H1 (cell line): ENCODE results near the gene INHBA. TPM values are rescaled to one million over a fixed set of nuclear protein-coding genes. Genes with fewer than 3 reads are reported as not detected.

ENCODE experiments used
- CBX5 ChIP-seq: fragments of 300-800, 300-1000 bp; sonication (generic); IDR thresholded peaks from 2 replicates; pipeline ENCODE4 v1.7.1; 2016; ENCODE audit warnings: antibody characterized with exemption, low read length, low read depth
- JUND ChIP-seq: IDR thresholded peaks from 2 replicates; pipeline ENCODE4 v1.6.1; 2011; ENCODE audit warnings: mild to moderate bottlenecking, improper control_type of control experiment, low read length
- KDM4A ChIP-seq: IDR thresholded peaks from one replicate; pipeline ENCODE4 v1.7.1; 2012; ENCODE audit warnings: low read depth, mild to moderate bottlenecking, moderate library complexity, low read length, inconsistent platforms; ENCODE audit not compliant: severe bottlenecking
- KDM5A ChIP-seq: fragments of 200-600 bp; IDR thresholded peaks from 2 replicates; pipeline ENCODE4 v1.7.1; 2012; ENCODE audit warnings: mild to moderate bottlenecking, low read length, inconsistent platforms, mixed read lengths
- NANOG ChIP-seq: IDR thresholded peaks from 2 replicates; pipeline ENCODE4 v1.6.1; 2011; ENCODE audit warnings: low read length, low read depth, mild to moderate bottlenecking, inconsistent platforms; ENCODE audit not compliant: insufficient read depth, poor library complexity, severe bottlenecking
- PHF8 ChIP-seq: fragments of 200-600 bp; sonication (generic); conservative IDR thresholded peaks from 2 replicates; pipeline ENCODE4 v1.7.1; 2012; ENCODE audit warnings: low read depth, mild to moderate bottlenecking, inconsistent platforms, low read length, moderate library complexity
- SUZ12 ChIP-seq: fragments of 200-600 bp; sonication (generic); IDR thresholded peaks from 2 replicates; pipeline ENCODE4 v1.6.1; 2012; ENCODE audit warnings: mild to moderate bottlenecking, inconsistent platforms, low read length, moderate library complexity, mixed read lengths
- polyA plus RNA-seq, 7 experiments: library from polyadenylated mRNA; depleted of rRNA in 3 of 7; stranded (reverse) in 5 of 7; unstranded in 2 of 7; fragments of >200 nt in 5 of 7; fragments of 200-250 nt in 2 of 7; gene quantifications; 1 replicate in 5 of 7; 2 replicates in 1 of 7; 4 replicates in 1 of 7; pipeline versions ENCODE4 v1.2.1 to v1.2.3, GENCODE V29; 2011 to 2013; ENCODE audit warnings: missing spikeins in 2 of 7, mixed read lengths in 2 of 7
- total RNA-seq: library from RNA; stranded (reverse); fragmentation: NEBNext Ultra II Directional; extraction: Animal tissue kit (Norgen Biotek cat#: 25700); gene quantifications from 2 replicates; pipeline ENCODE4 v1.2.1, GENCODE V29; 2021
- TF ChIP-seq, protein P1 (sequence below): fragments of 300-600 bp; sonication (generic); IDR thresholded peaks from 2 replicates; pipeline ENCODE4 v1.7.1; 2012; ENCODE audit warnings: low read length, moderate library complexity, mild to moderate bottlenecking, inconsistent platforms; ENCODE audit not compliant: insufficient replicate concordance
- TF ChIP-seq, protein P2 (sequence below): IDR thresholded peaks from 2 replicates; pipeline ENCODE4 v1.6.1; 2011; ENCODE audit warnings: low read length, improper control_type of control experiment

INHBA gene
- total and polyA plus RNA-seq, 2 of the 8 experiments (the other 6 are each of a cell fraction or from before 2014, with no cell fraction given) = 1.1 to 2.7 TPM

DNA sequence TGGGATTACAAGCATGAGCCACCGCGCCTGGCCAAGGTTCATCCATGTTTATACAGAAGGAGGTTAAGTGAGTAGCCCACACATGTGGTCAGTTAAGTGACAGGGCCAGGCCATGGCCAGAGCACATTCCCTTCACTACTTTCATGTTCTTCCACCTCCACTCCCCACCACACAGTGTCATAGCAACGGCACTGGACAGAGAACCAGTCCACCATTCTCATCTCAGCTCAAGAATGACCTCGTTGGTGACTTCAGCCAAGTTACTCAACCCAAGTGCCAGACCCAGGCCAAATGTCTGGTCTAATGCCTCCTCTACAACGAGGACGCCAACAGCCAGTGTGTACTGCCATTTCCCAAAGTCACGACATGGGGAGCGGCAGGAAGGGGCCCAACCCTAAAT, 62.4 kb downstream of the INHBA start (continued):
- TF ChIP-seq, protein P1, sequence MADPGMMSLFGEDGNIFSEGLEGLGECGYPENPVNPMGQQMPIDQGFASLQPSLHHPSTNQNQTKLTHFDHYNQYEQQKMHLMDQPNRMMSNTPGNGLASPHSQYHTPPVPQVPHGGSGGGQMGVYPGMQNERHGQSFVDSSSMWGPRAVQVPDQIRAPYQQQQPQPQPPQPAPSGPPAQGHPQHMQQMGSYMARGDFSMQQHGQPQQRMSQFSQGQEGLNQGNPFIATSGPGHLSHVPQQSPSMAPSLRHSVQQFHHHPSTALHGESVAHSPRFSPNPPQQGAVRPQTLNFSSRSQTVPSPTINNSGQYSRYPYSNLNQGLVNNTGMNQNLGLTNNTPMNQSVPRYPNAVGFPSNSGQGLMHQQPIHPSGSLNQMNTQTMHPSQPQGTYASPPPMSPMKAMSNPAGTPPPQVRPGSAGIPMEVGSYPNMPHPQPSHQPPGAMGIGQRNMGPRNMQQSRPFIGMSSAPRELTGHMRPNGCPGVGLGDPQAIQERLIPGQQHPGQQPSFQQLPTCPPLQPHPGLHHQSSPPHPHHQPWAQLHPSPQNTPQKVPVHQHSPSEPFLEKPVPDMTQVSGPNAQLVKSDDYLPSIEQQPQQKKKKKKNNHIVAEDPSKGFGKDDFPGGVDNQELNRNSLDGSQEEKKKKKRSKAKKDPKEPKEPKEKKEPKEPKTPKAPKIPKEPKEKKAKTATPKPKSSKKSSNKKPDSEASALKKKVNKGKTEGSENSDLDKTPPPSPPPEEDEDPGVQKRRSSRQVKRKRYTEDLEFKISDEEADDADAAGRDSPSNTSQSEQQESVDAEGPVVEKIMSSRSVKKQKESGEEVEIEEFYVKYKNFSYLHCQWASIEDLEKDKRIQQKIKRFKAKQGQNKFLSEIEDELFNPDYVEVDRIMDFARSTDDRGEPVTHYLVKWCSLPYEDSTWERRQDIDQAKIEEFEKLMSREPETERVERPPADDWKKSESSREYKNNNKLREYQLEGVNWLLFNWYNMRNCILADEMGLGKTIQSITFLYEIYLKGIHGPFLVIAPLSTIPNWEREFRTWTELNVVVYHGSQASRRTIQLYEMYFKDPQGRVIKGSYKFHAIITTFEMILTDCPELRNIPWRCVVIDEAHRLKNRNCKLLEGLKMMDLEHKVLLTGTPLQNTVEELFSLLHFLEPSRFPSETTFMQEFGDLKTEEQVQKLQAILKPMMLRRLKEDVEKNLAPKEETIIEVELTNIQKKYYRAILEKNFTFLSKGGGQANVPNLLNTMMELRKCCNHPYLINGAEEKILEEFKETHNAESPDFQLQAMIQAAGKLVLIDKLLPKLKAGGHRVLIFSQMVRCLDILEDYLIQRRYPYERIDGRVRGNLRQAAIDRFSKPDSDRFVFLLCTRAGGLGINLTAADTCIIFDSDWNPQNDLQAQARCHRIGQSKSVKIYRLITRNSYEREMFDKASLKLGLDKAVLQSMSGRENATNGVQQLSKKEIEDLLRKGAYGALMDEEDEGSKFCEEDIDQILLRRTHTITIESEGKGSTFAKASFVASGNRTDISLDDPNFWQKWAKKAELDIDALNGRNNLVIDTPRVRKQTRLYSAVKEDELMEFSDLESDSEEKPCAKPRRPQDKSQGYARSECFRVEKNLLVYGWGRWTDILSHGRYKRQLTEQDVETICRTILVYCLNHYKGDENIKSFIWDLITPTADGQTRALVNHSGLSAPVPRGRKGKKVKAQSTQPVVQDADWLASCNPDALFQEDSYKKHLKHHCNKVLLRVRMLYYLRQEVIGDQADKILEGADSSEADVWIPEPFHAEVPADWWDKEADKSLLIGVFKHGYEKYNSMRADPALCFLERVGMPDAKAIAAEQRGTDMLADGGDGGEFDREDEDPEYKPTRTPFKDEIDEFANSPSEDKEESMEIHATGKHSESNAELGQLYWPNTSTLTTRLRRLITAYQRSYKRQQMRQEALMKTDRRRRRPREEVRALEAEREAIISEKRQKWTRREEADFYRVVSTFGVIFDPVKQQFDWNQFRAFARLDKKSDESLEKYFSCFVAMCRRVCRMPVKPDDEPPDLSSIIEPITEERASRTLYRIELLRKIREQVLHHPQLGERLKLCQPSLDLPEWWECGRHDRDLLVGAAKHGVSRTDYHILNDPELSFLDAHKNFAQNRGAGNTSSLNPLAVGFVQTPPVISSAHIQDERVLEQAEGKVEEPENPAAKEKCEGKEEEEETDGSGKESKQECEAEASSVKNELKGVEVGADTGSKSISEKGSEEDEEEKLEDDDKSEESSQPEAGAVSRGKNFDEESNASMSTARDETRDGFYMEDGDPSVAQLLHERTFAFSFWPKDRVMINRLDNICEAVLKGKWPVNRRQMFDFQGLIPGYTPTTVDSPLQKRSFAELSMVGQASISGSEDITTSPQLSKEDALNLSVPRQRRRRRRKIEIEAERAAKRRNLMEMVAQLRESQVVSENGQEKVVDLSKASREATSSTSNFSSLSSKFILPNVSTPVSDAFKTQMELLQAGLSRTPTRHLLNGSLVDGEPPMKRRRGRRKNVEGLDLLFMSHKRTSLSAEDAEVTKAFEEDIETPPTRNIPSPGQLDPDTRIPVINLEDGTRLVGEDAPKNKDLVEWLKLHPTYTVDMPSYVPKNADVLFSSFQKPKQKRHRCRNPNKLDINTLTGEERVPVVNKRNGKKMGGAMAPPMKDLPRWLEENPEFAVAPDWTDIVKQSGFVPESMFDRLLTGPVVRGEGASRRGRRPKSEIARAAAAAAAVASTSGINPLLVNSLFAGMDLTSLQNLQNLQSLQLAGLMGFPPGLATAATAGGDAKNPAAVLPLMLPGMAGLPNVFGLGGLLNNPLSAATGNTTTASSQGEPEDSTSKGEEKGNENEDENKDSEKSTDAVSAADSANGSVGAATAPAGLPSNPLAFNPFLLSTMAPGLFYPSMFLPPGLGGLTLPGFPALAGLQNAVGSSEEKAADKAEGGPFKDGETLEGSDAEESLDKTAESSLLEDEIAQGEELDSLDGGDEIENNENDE = no peak
- TF ChIP-seq KDM5A (no peak), NANOG (no peak), JUND (no peak), SUZ12 (no peak), KDM4A (no peak), CBX5 (no peak), PHF8 (no peak)
- TF ChIP-seq, protein P2, sequence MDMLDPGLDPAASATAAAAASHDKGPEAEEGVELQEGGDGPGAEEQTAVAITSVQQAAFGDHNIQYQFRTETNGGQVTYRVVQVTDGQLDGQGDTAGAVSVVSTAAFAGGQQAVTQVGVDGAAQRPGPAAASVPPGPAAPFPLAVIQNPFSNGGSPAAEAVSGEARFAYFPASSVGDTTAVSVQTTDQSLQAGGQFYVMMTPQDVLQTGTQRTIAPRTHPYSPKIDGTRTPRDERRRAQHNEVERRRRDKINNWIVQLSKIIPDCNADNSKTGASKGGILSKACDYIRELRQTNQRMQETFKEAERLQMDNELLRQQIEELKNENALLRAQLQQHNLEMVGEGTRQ = no peak
